Heart left ventricle (tissue), 16 donors: ENCODE results near the gene KCNA1. TPM values are rescaled to one million over a fixed set of nuclear protein-coding genes. Genes with fewer than 3 reads are reported as not detected.

ENCODE experiments used
- ATAC-seq, 4 donors: fragments of 200-7000 bp; cut with Tn5 transposase; one replicate each; pipeline ENCODE4 v1.9.1; 2020 to 2022; ENCODE audit warnings: moderate library complexity in 4 of 4, mild to moderate bottlenecking in 3 of 4, moderate number of reproducible peaks in 1 of 4
- DNase-seq, 5 donors: peaks; one replicate each; pipeline ENCODE4 v3.0.0-alpha.2; 2020
- H3K27ac ChIP-seq, 12 donors: fragments of 200-600 bp; sonication (generic) in 4 of 12; one replicate each; pipeline versions ENCODE4 v1.5.0 to v1.8.0; 2016 to 2022; ENCODE audit warnings: mild to moderate bottlenecking in 2 of 12
- H3K27me3 ChIP-seq, 9 donors: fragments of 200-600 bp; sonication (generic) in 2 of 9; one replicate each; pipeline versions ENCODE4 v1.5.1 to v1.8.0; 2016 to 2022; ENCODE audit warnings: mild to moderate bottlenecking in 3 of 9
- H3K36me3 ChIP-seq, 9 donors: fragments of 200-600 bp; sonication (generic) in 2 of 9; one replicate each; pipeline versions ENCODE4 v1.5.0 to v1.8.0; 2018 to 2022; ENCODE audit warnings: mild to moderate bottlenecking in 2 of 9
- H3K4me1 ChIP-seq, 12 donors: fragments of 200-600 bp; sonication (generic) in 4 of 12; one replicate each; pipeline versions ENCODE4 v1.5.0 to v1.8.0; 2016 to 2022; ENCODE audit warnings: mild to moderate bottlenecking in 3 of 12
- H3K4me3 ChIP-seq, 12 donors: fragments of 200-600 bp; sonication (generic) in 4 of 12; one replicate each; pipeline versions ENCODE4 v1.5.0 to v1.8.0; 2017 to 2022; ENCODE audit warnings: mild to moderate bottlenecking in 9 of 12, moderate library complexity in 4 of 12
- H3K9me3 ChIP-seq, 12 donors: fragments of 200-600 bp; sonication (generic) in 4 of 12; one replicate each; pipeline versions ENCODE4 v1.5.0 to v1.8.0; 2016 to 2022; ENCODE audit warnings: mild to moderate bottlenecking in 1 of 12
- POLR2A ChIP-seq, 2 donors: fragments of 450-650 bp; IDR thresholded peaks; one replicate each; pipeline ENCODE4 v1.6.1; 2017; ENCODE audit warnings: antibody characterized with exemption in 2 of 2, mild to moderate bottlenecking in 2 of 2, moderate library complexity in 2 of 2
- WGBS, 4 donors: extraction: QIAGEN DNeasy Blood & Tissue Kit in 2 of 4; methylation state at CpG; one replicate each; pipeline versions ENCODE4 v1.1.5 to v1.1.7; 2013 to 2018; 5-methylcytosine and 5-hydroxymethylcytosine counted together
- intact Hi-C, 10 donors: fragments of 100-400 bp; cut with DNase I; formaldehyde crosslinking; loops; one replicate each; pipeline versions ENCODE4 v1.11.1 to v1.14.2; 2022
- polyA plus RNA-seq, 2 donors: library from polyadenylated mRNA; stranded (reverse); fragments of 200-250 nt; gene quantifications; one replicate each; pipeline ENCODE4 v1.2.3, GENCODE V29; 2013
- total RNA-seq, 9 donors: library from RNA; depleted of rRNA in 2 of 9; stranded (reverse); fragments of >200 nt in 2 of 9; fragmentation: NEBNext Ultra II Directional in 3 of 9; extraction: Animal tissue kit (Norgen Biotek cat#: 25700) in 3 of 9; gene quantifications; one replicate each; pipeline versions ENCODE4 v1.1.0 to v1.2.4, GENCODE V29; 2016 to 2023
- TF ChIP-seq, protein P1 (sequence below), 12 donors: fragments of 200-600 bp; sonication (generic) in 4 of 12; IDR thresholded peaks; one replicate each; pipeline versions ENCODE4 v1.5.0 to v1.8.0; 2018 to 2022; ENCODE audit warnings: antibody characterized with exemption in 12 of 12, mild to moderate bottlenecking in 5 of 12
- donor health status: ischemic (EF 13 %, LVEDD 7.1; RV severe dilation, severe dysfunction).
- donor health status: healthy with polysubstance abuse.
- donor health status: DM: no; HTN: yes; CAD: no.
- donor health status: DM: no; HTN: no; CAD: no.
- donor health status: ischemic (EF 25% LVEDD 6.9; RV normal size, moderate dysfunction).
- donor health status: ischemic (EF 25% LVEDD 5.7; RV mildly dilated, moderate dysfunction).
- donor health status: healthy.
- donor health status: DM: yes; HTN: yes; CAD: no.
- donor health status: ischemic (EF 35%, LVEDD 5.7; RV mildly dilated, moderate dysfunction).
- donor health status: nonischemic (EF 11% LVEDD 7.7; RV severe dilation, severe dysfunction).
- donor health status: DM: yes; HTN: yes; CAD: no.
- donor health status: PGD.
- donor health status: ischemic (EF 29% LVEDD 5.4; RV normal size, mild dysfunction).
- donor health status: nonischemic (EF 23%, LVEDD 6.1; RV moderate dilation, normal function).

KCNA1 gene
- total and polyA plus RNA-seq, 11 donors: 0.04 to 0.34 TPM; not detected in 9

DNA sequence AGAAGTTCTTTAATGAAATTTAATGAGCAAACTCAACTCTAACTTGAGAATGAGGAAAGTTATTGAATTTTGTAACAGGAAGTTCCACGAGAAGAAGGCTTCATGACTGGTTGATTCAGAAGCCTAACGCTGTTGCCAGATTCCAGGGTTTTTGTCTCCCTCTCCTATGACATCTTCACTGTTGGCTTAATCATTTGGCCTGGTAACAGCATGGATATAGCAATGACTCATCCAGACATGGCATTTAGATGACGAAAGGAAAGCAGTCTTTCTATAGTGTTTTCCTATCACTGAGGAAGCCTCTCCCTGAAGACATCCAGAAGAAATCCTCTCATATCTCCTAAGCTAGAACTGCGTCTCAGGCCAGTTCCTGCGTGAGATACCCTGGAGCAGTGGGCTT, 9.4 kb upstream of the KCNA1 start:
- no peak overlapping the region for H3K27ac ChIP-seq
- no peak for ATAC-seq
- H3K9me3 ChIP-seq: no peaks in the 10 kb centered on the region
- no peaks in the 10 kb centered on the region for H3K4me1 ChIP-seq
- H3K36me3 ChIP-seq: no peaks in the 10 kb centered on the region
- intact Hi-C loops: no loop called here
- DNase-seq: no peak
- H3K4me3 ChIP-seq: no peak overlapping the region
- WGBS, 4 donors: 67 to 70% (median 69%) methylated on average over 5 of the region's 5 CpGs
- TF ChIP-seq POLR2A (IDR thresholded peaks at IDR 0.05): no peak
- TF ChIP-seq, protein P1, sequence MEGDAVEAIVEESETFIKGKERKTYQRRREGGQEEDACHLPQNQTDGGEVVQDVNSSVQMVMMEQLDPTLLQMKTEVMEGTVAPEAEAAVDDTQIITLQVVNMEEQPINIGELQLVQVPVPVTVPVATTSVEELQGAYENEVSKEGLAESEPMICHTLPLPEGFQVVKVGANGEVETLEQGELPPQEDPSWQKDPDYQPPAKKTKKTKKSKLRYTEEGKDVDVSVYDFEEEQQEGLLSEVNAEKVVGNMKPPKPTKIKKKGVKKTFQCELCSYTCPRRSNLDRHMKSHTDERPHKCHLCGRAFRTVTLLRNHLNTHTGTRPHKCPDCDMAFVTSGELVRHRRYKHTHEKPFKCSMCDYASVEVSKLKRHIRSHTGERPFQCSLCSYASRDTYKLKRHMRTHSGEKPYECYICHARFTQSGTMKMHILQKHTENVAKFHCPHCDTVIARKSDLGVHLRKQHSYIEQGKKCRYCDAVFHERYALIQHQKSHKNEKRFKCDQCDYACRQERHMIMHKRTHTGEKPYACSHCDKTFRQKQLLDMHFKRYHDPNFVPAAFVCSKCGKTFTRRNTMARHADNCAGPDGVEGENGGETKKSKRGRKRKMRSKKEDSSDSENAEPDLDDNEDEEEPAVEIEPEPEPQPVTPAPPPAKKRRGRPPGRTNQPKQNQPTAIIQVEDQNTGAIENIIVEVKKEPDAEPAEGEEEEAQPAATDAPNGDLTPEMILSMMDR (IDR thresholded peaks at IDR 0.05): no peak
- peaks cover 0 to 29% (median 10%) of the 10 kb centered on the region in 9 donors for H3K27me3 ChIP-seq

DNA sequence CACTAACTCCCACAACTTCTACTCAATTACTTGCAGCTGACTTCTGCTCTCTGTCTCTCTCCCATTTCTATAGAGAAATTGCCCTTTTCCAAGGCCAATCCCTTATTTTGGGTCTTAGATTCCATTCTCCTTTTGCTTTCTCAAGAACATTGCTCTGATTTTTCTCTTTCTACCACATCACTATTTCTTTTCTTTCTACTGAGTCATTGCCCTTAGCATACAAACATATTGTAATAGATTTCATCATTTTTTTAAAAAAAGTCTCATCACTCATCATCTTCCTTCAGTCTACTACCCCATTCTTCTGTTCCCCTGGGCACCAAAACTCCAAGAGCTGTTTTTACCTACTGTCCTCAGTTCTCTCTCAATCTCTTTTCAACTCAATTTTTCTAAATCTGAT, 4.4 kb upstream of the KCNA1 start:
- intact Hi-C loops: no loop called here
- DNase-seq: no peak
- Histone ChIP-seq H3K36me3 (no peaks in the 10 kb centered on the region), H3K4me1 (peaks cover 0 to 18% (median 14%) of the 10 kb centered on the region in 12 donors), H3K27me3 (peaks cover 17 to 77% (median 42%) of the 10 kb centered on the region in 9 donors), H3K9me3 (no peaks in the 10 kb centered on the region), H3K27ac (no peak overlapping the region), H3K4me3 (no peak overlapping the region)
- TF ChIP-seq, protein P1 (IDR thresholded peaks at IDR 0.05): no peak
- TF ChIP-seq POLR2A (IDR thresholded peaks at IDR 0.05): no peak
- ATAC-seq: no peak

DNA sequence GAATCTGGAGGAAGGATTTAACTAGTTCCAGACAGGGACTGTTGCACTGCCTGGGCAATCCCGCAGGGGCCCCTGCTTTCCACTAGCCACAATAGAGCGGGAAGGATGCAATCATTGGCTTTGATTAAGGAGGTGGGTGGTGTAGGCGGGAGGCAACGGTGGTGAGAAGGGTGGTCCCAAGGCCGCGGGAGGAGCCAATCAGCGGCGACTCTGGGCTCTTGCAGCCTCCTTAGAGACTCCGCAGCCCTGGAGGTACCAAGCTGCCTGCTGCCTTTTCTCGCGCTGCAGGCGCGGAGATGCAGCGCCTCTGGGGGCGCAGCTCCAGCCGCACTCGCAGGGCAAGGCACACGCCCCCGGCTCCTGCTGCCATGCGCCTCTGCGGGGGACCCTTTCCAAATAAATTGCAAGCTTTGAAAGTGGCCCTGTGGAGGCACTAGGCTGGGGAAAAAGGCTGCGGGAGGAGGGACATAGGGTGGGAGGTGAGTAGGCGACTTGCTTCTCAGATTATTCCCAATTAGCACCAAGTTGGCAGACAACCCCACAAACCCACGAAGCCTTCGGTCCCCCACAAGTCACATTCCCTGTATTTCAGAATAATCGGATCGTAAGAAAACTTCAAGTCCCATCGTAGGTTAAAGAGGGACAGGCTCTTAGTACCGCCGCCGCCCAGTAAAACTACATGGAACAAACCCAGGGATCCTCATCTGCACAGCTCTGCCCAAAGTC, 858 bp upstream of the KCNA1 start:
- intact Hi-C loops: no loop called here
- Histone ChIP-seq H3K36me3 (no peaks in the 10 kb centered on the region), H3K4me1 (peaks cover 0 to 28% (median 21%) of the 10 kb centered on the region in 12 donors), H3K4me3 (peak overlapping the region in 11 of 12 donors; percentile 14 to 50 (median 38)), H3K27me3 (peaks cover 29 to 91% (median 58%) of the 10 kb centered on the region in 9 donors), H3K9me3 (no peaks in the 10 kb centered on the region), H3K27ac (no peak overlapping the region)
- ATAC-seq (peak in 3 of 4 donors; percentile 26 to 40 (median 34)), DNase-seq (no peak)
- TF ChIP-seq, protein P1 (IDR thresholded peaks at IDR 0.05): peak in 2 of 12 donors; percentile 10 to 17
- no peak for TF ChIP-seq POLR2A (IDR thresholded peaks at IDR 0.05)
- WGBS, 4 donors: 2 to 3% (median 3%) methylated on average over 20 to 31 of the region's 31 CpGs

DNA sequence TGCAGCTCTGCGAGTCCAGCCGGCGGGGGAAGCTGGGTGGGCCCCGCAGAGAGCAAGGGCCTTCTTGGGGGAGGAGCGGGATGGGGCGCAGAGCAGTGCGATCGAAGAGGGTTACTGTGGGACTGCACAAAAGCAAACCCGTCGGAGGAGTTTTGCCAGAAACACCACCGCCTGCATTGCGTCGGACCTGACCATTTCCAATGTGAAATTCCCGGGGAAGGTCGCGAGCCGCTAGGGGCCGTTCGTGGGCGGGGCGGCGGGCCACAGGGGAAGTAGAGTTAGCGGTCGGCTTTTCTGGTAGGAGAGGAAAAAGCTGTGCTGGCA, 333 bp upstream of the KCNA1 start:
- intact Hi-C loops: no loop called here
- TF ChIP-seq, protein P1 (IDR thresholded peaks at IDR 0.05): no peak
- TF ChIP-seq POLR2A (IDR thresholded peaks at IDR 0.05): no peak
- H3K9me3 ChIP-seq: no peaks in the 10 kb centered on the region
- H3K4me3 ChIP-seq: peak overlapping the region; percentile 14 to 50 (median 38)
- peaks cover 0 to 28% (median 21%) of the 10 kb centered on the region in 12 donors for H3K4me1 ChIP-seq
- 1 to 2% (median 1%) methylated on average over 18 to 24 of the region's 24 CpGs for WGBS, 4 donors
- peak in 1 of 4 donors; percentile 22 for ATAC-seq
- peaks cover 29 to 94% (median 57%) of the 10 kb centered on the region in 9 donors for H3K27me3 ChIP-seq
- H3K36me3 ChIP-seq: no peaks in the 10 kb centered on the region
- no peak for DNase-seq
- no peak overlapping the region for H3K27ac ChIP-seq
